GM19035 (cell line): ENCODE results near the gene LSM3.
A peak's percentile ranks its signal among the peaks of the same experiment; 100 is the strongest.

Experiments used
- ATAC-seq: cut with Tn5 transposase; IDR thresholded peaks from one replicate; pipeline ENCODE4 v1.9.1; 2021; ENCODE audit not compliant: unreplicated experiment

The LSM3 gene

DNA sequence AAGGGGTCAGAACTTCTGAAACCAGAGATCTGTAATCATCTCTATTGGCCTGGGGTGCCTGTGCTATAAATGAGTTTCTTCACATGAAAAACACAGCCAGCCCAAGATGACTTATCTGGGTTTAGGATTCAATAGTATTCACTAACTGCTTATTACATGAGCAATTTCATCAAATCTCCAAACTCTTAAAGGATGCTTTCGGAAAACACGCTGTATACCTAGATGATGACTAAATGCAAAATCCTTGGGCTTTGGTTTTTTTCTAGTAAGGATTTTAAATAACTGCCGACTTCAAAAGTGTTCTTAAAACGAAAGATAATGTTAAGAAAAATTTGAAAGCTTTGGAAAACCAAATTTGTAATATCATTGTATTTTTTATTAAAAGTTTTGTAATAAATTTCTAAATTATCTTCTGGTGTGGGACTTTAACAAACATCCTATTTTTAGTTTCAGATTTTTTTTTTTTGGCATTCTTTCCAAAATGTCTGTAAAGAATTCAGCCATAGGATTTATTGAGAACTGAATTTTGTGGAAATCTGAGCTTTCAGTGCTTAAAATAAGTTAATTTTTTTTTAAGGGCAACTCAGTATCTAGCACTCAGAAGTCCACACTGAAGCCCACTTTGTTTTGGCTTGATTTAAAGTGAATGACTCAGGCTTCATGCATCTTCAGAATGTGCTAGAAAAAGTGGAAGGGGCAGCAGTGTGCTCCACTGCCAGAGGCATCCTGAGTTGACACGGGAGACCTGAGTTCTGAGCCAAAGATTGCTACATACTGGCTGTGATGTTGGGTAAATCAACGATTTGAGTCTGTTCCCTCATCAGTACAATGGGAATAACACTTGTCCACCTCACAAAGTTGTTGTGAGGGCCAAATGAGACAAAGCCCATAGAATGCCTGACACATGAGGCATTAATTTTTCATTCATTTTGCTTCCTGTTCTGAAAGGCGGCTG, 35.1 kb upstream of the LSM3 start:
- no peak for ATAC-seq

GRCh38 chr3:14144423-14145075, 34.1 kb upstream of the LSM3 start:
- peak; percentile 96 for ATAC-seq

GRCh38 chr3:14145236-14145635, 33.4 kb upstream of the LSM3 start:
- no peak for ATAC-seq

- no peak for ATAC-seq
Measured at GRCh38 chr3:14145670-14146380, 32.8 kb upstream of the LSM3 start.

GRCh38 chr3:14146381-14147065, 32.1 kb upstream of the LSM3 start:
- ATAC-seq = no peak

DNA sequence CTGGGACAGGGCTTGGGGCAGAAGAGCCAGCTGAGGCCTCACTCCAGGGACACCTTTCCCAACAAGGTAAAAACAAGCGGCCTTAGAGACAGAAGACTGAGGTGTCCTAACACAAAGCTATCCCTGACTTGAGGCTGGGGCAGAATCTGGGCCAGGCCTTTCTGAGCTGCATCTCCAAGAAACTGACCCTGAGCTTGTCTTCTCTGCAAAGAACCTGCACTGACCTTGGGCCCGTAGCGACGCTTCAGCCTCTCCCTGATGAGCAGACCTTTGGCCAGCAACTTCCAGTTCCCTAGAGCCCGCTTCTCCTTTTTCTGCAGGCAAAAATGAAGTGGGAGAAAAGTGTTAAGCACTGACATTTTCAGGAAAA, 31.6 kb upstream of the LSM3 start:
- no peak for ATAC-seq

GRCh38 chr3:14147617-14148016, 31.0 kb upstream of the LSM3 start:
- ATAC-seq = no peak

GRCh38 chr3:14148041-14148985, 30.3 kb upstream of the LSM3 start:
- ATAC-seq = no peak

GRCh38 chr3:14150078-14150477, 28.5 kb upstream of the LSM3 start:
- ATAC-seq = no peak

DNA sequence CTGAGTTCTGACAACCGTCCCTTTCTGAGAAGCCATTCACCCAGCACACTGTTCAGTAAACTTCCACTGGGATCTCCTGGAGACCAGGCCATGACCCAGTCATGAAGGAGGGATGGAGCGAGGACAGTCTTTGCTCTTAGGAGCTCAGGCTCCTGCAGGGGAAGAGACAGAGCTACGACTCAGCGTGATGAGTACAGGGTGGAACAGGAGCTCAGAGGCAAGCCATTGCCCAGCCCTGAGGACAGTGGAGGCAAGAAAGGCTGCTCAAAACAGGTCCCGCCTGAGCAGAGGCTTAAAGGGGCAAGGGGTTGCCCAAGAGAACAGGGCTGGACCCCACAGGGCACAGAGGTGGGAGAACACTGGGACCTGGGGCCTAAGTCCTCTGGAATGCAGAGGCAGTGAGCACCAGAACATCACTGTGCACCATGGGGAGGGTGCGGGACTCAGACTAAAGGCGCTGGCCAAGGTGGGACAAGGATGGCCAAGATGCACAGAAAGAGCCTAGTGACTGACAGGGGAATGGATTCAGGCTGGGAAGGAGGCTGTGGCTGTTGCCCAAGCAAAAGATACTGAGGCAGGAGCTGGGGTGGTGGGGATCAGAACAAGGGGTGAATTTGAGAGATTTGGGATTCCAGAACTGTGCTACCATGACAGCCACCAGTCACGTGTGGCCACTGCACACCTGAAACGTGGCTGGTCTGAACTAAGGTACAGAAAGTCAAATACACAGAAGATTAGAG, 28.0 kb upstream of the LSM3 start:
- ATAC-seq = no peak

- ATAC-seq = no peak
Measured at GRCh38 chr3:14151471-14152083, 27.0 kb upstream of the LSM3 start.

DNA sequence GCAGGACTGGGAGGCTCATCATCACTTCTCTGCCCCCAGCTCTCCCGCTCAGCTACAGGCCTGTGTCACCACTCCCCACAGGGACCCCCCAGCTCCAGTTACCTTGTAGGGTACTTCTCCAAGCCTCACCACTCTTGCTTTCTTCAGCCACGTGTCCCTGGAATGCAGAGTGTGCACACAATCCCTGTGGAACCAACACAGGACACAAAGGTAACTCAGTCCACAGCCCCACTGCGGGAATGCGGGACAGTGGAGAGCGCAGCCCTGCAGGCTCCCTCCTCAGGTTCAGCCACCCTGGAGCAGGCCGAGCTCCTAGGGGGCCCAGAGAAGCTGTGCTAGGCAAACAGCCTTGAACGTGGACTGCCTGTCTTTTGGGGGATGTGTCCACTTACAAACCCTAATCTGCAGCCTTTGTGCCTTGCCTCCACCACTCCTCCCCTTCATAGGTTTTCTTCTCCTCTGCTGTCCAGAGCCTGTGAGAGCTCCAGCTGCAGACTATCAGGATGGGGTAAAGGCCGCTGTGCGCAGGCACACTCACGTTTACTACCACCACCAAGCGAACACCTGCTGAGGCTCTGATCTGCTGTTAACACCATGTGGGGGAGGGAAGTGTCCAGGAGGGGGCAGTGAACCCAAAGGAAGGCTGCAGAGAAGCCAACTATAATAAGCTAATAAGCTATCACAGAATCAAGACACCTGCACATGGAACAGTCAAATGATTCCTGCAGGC, 26.2 kb upstream of the LSM3 start:
- ATAC-seq = no peak

GRCh38 chr3:14152963-14153355, 25.7 kb upstream of the LSM3 start:
- no peak for ATAC-seq

DNA sequence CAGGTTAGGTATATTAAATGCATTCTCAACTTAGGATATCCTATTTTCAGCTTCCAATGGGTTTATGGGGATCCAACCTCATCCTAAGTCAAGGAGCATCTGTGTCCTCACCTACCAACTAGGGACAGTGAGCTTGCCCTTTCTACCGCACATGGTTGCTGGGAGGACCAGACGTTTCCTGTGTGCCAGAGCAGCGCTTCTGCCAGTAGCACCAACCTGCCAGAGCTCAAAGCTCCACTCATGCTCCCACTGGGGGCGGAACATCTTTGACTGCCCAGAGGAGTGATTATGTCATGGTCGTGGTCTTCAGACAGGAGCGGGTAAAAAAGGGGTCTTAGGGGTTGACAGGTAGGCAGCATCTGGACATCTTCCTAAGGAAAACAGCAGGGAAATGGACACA, 25.0 kb upstream of the LSM3 start:
- ATAC-seq = no peak

- ATAC-seq = no peak
Measured at GRCh38 chr3:14154276-14154675, 24.3 kb upstream of the LSM3 start.

- no peak for ATAC-seq
Measured at GRCh38 chr3:14154895-14155440, 23.6 kb upstream of the LSM3 start.

DNA sequence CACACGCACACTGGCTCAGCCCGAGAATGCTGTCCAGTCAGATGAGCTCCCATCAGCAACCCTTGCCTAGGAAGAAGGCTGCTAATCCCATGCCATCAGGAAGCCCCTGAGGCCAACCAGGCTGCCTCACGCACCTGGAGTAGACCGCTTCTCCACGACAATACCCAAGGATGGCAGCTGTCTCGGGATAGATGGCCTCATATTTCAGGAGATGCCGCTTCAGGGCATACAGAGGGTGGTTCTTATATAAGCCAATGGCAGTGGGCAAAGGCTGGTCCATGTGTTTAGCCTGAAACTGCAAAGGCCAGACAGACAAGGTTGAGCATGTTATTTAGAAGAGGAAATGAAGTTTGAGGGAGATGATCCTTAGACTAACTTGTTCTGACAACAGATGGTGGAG, 22.4 kb upstream of the LSM3 start:
- ATAC-seq = no peak
